GM12872 (cell line): ENCODE results near the gene GPX8.

ENCODE experiments used
- TF ChIP-seq, protein P1 (sequence below): IDR thresholded peaks from 3 replicates; pipeline ENCODE4 v1.5.1; 2011; ENCODE audit warnings: low read depth, mild to moderate bottlenecking, low read length, moderate library complexity; ENCODE audit not compliant: insufficient read depth

Gene GPX8

GRCh38 chr5:55151923-55152842, 7.8 kb upstream of the GPX8 start:
- TF ChIP-seq, protein P1, sequence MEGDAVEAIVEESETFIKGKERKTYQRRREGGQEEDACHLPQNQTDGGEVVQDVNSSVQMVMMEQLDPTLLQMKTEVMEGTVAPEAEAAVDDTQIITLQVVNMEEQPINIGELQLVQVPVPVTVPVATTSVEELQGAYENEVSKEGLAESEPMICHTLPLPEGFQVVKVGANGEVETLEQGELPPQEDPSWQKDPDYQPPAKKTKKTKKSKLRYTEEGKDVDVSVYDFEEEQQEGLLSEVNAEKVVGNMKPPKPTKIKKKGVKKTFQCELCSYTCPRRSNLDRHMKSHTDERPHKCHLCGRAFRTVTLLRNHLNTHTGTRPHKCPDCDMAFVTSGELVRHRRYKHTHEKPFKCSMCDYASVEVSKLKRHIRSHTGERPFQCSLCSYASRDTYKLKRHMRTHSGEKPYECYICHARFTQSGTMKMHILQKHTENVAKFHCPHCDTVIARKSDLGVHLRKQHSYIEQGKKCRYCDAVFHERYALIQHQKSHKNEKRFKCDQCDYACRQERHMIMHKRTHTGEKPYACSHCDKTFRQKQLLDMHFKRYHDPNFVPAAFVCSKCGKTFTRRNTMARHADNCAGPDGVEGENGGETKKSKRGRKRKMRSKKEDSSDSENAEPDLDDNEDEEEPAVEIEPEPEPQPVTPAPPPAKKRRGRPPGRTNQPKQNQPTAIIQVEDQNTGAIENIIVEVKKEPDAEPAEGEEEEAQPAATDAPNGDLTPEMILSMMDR: no peak

GRCh38 chr5:55154873-55155272, 5.1 kb upstream of the GPX8 start:
- TF ChIP-seq, protein P1: no peak

GRCh38 chr5:55160493-55161209, 680 bp downstream of the GPX8 start:
- TF ChIP-seq, protein P1: no peak

DNA sequence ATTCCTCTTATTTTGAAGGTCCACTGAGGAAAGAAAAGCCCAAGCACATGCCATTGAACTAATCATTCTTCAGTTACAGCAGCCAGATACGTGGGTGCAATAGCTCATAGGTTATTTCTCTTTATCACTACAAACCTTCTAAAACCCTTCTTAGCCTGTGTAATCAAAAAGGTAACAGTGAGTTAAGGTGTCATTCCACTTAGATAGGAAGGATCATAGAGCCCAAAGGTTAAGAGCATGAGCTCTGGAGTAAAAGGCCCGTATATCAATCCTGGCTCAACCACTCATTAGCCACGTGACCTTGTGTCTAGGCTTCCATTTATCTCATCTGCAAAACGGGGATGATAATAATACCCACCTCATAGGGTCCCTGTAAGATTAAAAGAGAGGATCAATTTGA, 2.7 kb downstream of the GPX8 start:
- TF ChIP-seq, protein P1: no peak

GRCh38 chr5:55171471-55171870, 11.5 kb downstream of the GPX8 start:
- TF ChIP-seq, protein P1: no peak

- TF ChIP-seq, protein P1: peak; percentile 72
Observed at GRCh38 chr5:55172051-55172899, 12.3 kb downstream of the GPX8 start.
